GM18520 (cell line): Measurements from ENCODE around the gene CAPNS2.

ENCODE experiments used
- ATAC-seq: cut with Tn5 transposase; IDR thresholded peaks from one replicate; pipeline ENCODE4 v1.9.1; 2021; ENCODE audit not compliant: unreplicated experiment

Gene CAPNS2

GRCh38 chr16:55566432-55567175, at the start of gene CAPNS2:
Gene CAPNS2, plus strand, starts transcription at chr16:55566684. Its CDS starts 73 bp downstream, at chr16:55566757.
- ATAC-seq, result no peak

DNA sequence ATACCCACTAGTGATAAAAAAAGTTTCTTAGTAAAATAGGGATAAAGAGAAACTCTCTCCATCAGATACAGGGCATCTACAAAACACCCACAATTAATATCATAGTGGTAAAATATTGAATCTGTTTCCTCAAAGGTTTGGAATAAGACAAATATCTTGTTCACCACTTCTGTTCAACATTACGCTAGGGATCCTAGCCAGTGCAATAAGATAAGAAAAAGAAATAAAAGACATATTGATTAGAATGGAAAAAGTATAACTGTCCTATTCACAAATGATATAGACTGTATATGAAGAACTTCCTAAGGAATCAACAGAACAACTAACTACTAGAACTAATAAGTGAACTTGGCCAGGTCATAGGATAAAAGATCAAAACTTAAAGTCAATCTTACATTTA, 44.7 kb upstream of the CAPNS2 start:
- ATAC-seq, result no peak

DNA sequence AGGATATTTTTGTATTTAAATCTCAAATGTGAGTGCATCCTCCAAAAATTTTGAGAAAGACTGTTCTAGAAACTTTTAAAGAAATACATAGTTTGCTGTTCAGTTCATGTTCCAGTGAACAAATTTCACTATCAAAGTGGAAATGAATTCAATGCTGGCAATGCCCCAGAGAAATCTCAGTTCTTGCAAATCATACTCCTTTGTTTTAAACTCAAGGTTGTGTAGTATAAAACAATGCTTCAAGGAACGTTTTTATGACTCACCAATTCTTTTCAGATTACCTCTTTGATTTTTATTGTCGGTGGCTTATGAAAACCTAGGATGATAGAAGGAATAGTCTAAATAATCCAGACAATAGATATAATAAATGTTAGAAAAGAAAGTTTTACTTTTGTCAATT, 40.0 kb upstream of the CAPNS2 start:
- ATAC-seq, result no peak

DNA sequence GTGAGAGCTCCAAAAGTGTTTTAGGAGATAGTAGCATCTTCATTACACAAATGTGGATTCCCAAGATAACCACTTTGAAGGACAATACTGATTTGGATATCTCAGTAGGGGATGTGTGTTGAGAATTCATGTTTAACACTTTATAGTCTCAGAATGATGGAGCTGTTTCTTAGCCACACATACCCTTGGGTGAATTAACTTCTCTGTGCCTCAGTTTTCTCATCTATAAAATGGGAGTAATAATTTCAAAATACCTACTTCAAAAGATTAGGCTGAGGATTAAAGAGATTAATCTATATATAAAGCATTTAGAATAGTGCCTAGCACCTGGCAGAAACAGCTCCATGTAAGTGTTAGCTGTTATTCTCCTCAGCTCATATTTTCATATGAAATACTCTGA, 38.6 kb upstream of the CAPNS2 start:
- no peak for ATAC-seq

- no peak for ATAC-seq
These were observed 37.5 kb upstream of the CAPNS2 start for GRCh38 chr16:55529018-55529417.

DNA sequence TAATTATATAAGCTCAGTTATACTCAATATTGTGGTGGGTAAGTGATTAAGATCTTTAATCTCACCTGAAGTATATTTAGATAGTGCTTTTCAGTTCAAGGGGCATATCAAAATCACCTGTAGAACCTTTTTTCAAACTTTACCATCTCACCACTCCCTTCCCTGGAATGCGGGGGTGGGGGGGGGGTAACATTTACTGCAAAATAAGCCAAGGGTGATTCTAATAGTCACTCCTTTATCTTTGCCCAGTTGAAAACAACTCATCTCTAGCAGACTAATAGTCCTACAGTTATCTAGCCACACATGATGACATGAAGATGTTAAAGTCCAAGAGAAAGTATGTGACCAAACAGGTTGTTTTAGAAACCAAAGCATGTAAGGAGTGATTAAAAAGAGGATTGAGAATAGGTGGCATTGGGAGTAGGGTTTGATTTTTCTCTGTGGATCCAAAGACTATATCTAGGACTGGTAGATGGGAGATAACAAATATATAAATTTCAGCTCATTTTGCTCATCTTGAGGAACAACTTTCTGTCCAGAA, 36.1 kb upstream of the CAPNS2 start:
- no peak for ATAC-seq

GRCh38 chr16:55532227-55532626, 34.3 kb upstream of the CAPNS2 start:
- ATAC-seq, result no peak

GRCh38 chr16:55534756-55535155, 31.7 kb upstream of the CAPNS2 start:
- no peak for ATAC-seq

GRCh38 chr16:55539049-55539448, 27.4 kb upstream of the CAPNS2 start:
- no peak for ATAC-seq

DNA sequence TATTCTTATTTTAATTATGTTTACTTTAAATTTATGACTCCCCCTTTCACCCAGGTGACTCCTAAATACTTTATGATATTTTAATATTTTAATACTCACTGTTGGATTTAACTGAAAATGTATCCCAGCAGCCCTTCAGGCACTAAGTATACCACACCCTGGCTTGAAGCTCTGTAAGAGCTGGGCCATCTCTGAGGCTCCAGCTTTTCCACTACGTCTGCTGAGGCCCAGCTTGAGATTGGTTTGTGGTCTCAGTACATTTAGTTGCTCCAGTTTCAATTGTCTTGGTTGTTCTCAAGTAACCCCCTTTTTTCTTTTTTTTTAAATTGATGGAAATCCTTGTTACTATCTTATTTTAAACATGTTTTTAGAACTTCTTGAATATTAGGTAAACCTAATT, 27.0 kb upstream of the CAPNS2 start:
- ATAC-seq, result no peak

GRCh38 chr16:55540221-55540620, 26.3 kb upstream of the CAPNS2 start:
- ATAC-seq, result no peak

- ATAC-seq, result no peak
These were observed 23.9 kb upstream of the CAPNS2 start for GRCh38 chr16:55542459-55543082.

- no peak for ATAC-seq
These were observed 23.0 kb upstream of the CAPNS2 start for GRCh38 chr16:55543472-55543871.

DNA sequence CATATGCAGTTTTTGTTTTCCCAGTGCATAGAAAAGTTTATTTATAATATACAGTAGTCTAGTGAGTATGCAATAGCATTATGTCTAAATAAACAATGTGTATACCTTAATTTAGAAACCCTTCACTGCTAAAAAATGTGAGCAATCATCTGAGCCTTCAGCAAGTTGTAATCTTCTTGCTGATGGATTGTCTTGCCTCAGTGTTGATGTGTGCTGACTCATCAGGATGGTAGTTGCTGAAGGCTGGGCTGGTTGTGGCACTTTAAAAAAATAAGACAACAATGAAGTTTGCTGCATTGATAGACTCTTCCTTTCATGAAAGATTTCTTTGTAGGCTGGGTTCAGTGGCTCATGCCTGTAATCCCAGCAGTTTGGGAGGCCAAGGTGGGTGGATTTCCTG, 13.9 kb upstream of the CAPNS2 start:
- no peak for ATAC-seq

DNA sequence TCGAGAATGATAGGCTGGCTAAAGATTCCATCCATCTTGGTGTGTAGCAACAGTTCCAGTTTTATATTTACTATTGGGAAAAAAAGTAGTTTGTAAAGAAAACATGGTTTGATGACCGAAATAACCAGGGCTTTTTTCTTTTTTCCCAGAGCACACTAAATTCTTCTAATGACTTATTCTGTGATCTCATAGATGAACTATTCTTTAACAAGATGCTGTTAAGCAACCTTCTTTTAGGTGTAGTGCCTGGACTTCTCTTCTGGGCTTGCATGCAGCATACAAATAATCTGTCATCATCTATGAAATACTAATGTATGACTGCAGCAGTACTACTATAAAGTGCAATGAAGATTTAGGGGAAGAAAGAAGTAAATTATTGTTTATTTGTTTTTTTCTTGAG, 11.0 kb upstream of the CAPNS2 start:
- no peak for ATAC-seq

GRCh38 chr16:55557186-55557585, 9.3 kb upstream of the CAPNS2 start:
- ATAC-seq, result no peak

GRCh38 chr16:55559233-55559632, 7.3 kb upstream of the CAPNS2 start:
- no peak for ATAC-seq

DNA sequence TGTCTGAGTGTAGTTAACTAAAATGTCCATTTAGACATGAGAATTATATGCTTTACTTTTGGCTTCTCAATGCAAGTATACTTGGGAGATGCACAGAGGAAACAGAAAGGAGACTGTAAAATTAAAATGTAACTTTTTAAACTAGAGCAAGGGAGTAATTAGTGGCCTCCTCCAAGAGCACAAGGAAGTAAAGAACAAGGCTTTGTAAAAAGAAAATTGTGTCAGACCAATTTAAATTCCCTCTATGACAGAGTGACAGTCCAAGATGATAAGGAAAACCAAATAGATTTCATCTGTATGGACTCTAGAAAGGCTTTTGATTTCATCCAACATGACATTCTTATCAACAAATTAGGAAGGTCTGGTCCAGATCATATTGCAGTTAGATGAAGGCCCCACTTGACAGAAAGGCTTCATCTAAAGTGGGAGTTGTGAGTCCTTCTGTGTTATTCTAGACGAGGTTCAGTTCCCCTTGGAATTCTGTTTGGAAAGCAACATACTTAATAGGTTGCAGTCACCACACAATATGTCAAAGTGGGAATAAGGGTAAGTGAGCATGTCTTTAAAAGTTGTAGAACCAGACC, 6.5 kb upstream of the CAPNS2 start:
- ATAC-seq, result no peak

DNA sequence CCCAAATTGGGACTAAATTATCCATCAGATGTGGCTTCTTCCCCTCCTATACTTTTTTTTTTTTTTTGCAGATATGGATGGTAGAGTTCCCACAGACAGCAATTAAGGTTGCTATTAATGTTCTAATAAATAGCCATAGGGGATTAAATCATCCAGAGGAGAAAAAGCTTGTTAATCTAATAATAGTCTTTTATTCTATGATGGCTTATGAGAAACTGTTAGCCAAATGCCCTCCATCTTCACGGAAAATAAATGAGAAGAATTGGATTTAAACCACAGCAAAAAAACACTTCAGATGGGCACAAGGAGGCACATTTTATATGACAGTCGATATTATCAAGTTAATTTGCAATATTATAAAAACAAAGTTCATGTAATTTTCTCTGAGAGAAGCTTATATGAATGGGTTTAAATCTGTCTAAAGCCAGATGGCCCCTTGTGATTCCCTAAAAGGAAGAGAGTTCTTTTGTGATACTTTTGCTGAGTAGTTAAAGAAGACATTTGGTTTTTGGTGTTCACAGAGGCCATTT, 5.1 kb upstream of the CAPNS2 start:
- no peak for ATAC-seq

DNA sequence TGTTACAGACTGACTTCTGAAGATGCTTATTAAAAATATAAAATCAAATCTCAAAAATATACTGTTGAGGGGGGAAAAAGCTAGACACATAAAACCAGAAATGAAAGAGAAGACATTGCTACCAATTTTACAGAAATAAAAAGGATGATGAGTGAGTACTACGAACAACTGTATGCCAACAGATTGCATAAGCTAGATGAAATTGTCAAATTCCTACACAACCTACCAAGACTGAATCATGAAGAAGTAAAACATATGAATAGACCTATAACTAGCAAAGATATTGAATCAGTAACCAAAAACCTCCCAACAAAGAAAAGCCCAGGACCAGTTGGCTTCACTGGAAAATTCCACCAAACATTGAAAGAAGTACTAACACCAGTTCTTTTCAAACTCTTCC, 3.5 kb upstream of the CAPNS2 start:
- no peak for ATAC-seq

DNA sequence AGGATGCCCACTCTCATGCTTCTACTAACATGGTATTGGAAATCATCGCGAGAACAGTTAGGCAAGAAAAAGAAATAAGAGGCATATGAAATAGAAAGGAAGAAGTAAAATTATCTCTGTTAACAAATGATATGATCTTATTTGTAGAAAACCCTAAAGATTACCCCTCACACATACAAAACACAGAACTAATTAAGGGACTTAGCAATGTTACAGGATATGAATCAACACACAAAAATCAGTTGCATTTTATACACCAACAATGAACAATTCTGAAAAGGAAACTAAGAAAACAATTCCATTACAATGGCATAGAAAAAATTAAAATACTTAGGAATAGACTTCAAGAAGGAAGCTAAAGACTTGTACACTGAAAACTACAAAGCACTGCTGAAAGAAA, 2.7 kb upstream of the CAPNS2 start:
- ATAC-seq, result no peak

DNA sequence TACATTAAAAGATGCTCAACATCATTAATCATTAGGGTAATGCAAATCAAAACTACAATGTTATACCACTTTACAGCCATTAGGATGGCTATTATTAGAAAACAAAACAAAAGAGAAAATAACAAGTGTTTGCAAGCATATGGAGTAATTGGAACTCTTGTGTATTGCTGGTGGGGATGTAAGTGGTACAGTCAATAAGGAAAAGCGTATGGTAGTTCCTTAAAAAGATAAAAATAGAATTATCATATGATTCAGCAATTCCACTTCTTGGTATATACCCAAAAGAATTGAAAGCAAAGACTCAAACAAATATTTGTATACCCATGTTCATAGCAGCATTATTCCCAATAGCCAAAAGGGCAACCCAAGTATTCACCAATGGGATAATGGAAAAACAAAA, 1.4 kb upstream of the CAPNS2 start:
- ATAC-seq, result no peak
